H1 (cell line): ENCODE results near the gene CTTNBP2. TPM values are rescaled to one million over a fixed set of nuclear protein-coding genes. Genes with fewer than 3 reads are reported as not detected.

Source experiments
- CREB1 ChIP-seq: IDR thresholded peaks from 2 replicates; pipeline ENCODE4 v1.6.1; 2012; ENCODE audit warnings: inconsistent platforms
- SP2 ChIP-seq: IDR thresholded peaks from 2 replicates; pipeline ENCODE4 v1.6.1; 2012; ENCODE audit warnings: mild to moderate bottlenecking, low read length, inconsistent platforms
- SRF ChIP-seq: IDR thresholded peaks from 2 replicates; pipeline ENCODE4 v1.6.1; 2011; ENCODE audit warnings: mild to moderate bottlenecking, low read depth, low read length, moderate library complexity
- TEAD4 ChIP-seq: IDR thresholded peaks from 2 replicates; pipeline ENCODE4 v1.6.1; 2012; ENCODE audit warnings: low read depth, low read length, inconsistent platforms, mixed read lengths
- polyA plus RNA-seq, 7 experiments: library from polyadenylated mRNA; depleted of rRNA in 3 of 7; stranded (reverse) in 5 of 7; unstranded in 2 of 7; fragments of >200 nt in 5 of 7; fragments of 200-250 nt in 2 of 7; gene quantifications; 1 replicate in 5 of 7; 2 replicates in 1 of 7; 4 replicates in 1 of 7; pipeline versions ENCODE4 v1.2.1 to v1.2.3, GENCODE V29; 2011 to 2013; ENCODE audit warnings: missing spikeins in 2 of 7, mixed read lengths in 2 of 7
- total RNA-seq: library from RNA; stranded (reverse); fragmentation: NEBNext Ultra II Directional; extraction: Animal tissue kit (Norgen Biotek cat#: 25700); gene quantifications from 2 replicates; pipeline ENCODE4 v1.2.1, GENCODE V29; 2021
- TF ChIP-seq, protein P1 (sequence below): IDR thresholded peaks from 2 replicates; pipeline ENCODE4 v1.6.1; 2012; ENCODE audit warnings: low read length, inconsistent platforms
- TF ChIP-seq, protein P2 (sequence below): IDR thresholded peaks from 2 replicates; pipeline ENCODE4 v1.6.1; 2011; ENCODE audit warnings: low read depth, mild to moderate bottlenecking, low read length; ENCODE audit not compliant: insufficient read depth

The CTTNBP2 gene
- total and polyA plus RNA-seq, 2 of the 8 experiments (the other 6 are each of a cell fraction or from before 2014, with no cell fraction given), result 15.3 to 35.1 TPM

DNA sequence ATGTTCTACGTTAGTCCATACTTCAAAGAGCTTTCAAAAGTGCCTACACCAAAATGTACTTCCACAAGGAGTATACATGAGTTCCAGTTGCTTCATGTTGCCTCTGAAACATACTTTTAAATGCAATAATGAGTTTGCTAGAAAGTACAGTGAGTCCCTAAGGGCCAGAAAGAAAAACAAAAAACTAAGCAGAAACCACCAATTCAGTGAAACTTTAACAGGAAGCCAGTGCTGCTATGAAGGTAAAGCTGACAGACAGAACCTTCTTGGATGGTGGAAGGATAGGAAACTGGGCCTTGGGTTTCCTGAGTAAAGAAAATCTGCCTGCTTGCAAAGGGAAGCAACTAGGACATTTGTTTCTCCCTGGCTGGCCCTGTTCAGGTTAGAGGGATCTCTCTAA lies 104.2 kb downstream of the CTTNBP2 start (continued):
- TF ChIP-seq, protein P1, sequence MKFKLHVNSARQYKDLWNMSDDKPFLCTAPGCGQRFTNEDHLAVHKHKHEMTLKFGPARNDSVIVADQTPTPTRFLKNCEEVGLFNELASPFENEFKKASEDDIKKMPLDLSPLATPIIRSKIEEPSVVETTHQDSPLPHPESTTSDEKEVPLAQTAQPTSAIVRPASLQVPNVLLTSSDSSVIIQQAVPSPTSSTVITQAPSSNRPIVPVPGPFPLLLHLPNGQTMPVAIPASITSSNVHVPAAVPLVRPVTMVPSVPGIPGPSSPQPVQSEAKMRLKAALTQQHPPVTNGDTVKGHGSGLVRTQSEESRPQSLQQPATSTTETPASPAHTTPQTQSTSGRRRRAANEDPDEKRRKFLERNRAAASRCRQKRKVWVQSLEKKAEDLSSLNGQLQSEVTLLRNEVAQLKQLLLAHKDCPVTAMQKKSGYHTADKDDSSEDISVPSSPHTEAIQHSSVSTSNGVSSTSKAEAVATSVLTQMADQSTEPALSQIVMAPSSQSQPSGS, result no peak
- TF ChIP-seq CREB1 (no peak), TEAD4 (no peak), SP2 (no peak), SRF (no peak)
- TF ChIP-seq, protein P2, sequence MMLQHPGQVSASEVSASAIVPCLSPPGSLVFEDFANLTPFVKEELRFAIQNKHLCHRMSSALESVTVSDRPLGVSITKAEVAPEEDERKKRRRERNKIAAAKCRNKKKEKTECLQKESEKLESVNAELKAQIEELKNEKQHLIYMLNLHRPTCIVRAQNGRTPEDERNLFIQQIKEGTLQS, result no peak
